Measurements from ENCODE around the gene PAEP. TPM values are rescaled to one million over a fixed set of nuclear protein-coding genes. Genes with fewer than 3 reads are reported as not detected.

The PAEP gene
- total RNA-seq, 1 donor from 2014 or later: not detected

DNA sequence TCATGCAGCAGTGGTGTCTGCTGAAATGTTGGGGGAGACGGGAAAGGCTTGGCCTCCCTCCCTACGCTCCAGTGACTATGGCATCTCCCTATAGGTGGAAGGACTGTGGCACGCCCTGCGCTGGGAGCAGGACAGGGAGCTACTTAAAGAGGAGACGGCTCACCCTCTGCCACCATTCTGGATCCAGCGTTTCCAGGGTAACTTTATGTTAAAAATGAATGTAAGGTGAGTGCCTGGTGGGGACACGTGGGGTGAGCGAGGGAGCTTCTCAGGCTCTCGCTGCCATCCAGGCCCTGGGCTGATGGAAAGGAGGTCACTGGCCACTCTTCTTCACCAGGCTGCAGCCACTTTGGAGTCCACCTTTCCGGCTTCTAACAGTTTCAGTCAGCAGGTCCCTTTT lies 15.7 kb downstream of the PAEP start:
- TF ChIP-seq, protein P1, sequence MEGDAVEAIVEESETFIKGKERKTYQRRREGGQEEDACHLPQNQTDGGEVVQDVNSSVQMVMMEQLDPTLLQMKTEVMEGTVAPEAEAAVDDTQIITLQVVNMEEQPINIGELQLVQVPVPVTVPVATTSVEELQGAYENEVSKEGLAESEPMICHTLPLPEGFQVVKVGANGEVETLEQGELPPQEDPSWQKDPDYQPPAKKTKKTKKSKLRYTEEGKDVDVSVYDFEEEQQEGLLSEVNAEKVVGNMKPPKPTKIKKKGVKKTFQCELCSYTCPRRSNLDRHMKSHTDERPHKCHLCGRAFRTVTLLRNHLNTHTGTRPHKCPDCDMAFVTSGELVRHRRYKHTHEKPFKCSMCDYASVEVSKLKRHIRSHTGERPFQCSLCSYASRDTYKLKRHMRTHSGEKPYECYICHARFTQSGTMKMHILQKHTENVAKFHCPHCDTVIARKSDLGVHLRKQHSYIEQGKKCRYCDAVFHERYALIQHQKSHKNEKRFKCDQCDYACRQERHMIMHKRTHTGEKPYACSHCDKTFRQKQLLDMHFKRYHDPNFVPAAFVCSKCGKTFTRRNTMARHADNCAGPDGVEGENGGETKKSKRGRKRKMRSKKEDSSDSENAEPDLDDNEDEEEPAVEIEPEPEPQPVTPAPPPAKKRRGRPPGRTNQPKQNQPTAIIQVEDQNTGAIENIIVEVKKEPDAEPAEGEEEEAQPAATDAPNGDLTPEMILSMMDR (conservative IDR thresholded peaks at IDR 0.05; ENCODE audit: low read depth, low read length): no peak
- H3K4me3 ChIP-seq (ENCODE audit: low read depth, low read length): no peak overlapping the region
- no peak for DNase-seq (ENCODE audit: low read depth)

DNA sequence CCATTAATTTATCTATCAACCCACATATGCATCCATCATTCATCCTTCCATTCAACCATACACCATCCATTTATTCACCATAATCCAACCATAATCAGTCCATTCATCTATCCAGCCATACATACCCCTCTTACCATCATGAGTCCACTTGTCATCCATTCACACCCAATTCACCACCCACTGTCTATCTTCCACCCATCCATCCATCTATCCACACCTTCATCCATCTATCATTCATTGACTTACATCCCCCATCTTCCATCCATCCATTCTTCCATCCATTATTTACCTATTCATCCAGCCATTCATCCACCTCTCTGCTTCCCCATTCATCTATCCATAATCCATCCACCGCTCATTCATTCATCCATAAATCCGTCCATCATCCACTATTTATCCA lies 17.8 kb downstream of the PAEP start:
- TF ChIP-seq, protein P1 (conservative IDR thresholded peaks at IDR 0.05; ENCODE audit: low read depth, low read length): no peak
- no peak for DNase-seq (ENCODE audit: low read depth)
- H3K4me3 ChIP-seq (ENCODE audit: low read depth, low read length): no peak overlapping the region

DNA sequence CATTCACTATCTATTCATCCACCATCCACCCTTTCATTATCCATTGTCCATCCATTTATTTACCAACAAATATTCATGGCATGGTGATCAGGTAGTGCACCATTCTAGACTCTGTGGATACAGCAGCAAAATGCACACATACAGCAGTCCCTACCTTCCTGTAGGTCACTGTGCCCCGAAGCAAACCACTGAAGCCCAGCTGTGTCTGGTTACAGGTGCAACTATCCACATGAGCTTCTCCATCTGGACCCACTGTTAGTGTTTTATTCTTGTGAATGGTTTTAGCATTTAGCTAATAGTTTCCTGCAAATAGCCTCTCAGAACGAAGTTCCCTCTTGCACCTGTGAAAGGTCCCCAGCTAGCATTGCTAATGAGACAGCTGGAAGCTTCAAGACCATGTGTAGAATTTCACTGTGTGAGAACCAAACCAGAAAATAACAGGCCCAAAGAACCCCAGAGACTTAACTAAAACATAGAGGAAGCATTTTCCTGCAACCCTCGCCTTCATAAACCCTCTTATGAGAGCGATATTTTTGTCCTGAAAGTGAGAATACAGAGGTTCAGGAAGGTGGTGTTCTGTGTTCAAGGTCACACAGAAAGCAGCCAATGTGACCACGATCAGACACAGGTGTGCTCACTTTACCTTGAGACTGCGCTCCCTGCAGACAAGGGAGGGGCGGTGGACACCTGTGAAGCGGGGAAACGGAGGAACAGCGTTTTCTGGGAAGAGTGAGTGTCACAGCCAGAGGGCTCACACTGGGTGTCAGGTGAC lies 18.5 kb downstream of the PAEP start:
- TF ChIP-seq, protein P1 (conservative IDR thresholded peaks at IDR 0.05; ENCODE audit: low read depth, low read length): no peak
- DNase-seq (ENCODE audit: low read depth): no peak
- no peak overlapping the region for H3K4me3 ChIP-seq (ENCODE audit: low read depth, low read length)

DNA sequence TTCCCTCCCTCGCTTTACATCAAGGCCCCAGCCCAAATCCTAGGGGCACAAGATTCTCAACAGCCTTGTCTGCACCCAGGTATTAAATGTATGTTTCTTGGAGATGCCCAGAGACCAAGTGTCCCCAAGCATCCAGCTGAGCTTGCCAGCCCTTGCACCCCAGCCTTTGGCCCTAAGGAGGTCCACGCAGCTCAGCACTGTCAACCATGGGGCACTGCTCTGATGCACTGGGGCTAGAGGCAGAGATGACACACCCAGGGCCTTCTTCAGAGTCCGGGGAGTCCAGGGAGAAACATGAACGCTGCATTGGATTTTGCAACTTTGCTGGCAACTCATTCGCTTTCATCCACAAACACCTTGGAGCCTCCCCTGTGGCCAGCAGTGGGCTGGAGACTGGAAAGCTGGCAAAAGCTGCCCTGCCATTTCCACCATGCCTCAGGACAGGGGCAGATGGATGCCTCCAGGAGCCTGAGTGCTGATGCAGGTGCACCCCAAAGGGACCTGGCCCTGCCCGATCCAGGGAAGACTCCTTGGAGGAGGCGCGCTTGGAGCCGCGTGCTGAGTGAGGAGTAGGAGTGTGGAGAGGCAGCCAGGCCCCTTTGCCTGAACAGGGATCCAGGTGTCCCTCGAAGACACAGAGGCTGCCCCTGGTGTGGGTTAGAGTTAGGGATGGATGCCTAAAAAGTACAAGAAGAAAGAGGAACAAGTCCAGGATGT lies 19.3 kb downstream of the PAEP start:
- no peak overlapping the region for H3K4me3 ChIP-seq (ENCODE audit: low read depth, low read length)
- no peak for DNase-seq (ENCODE audit: low read depth)
- TF ChIP-seq, protein P1 (conservative IDR thresholded peaks at IDR 0.05; ENCODE audit: low read depth, low read length): no peak

DNA sequence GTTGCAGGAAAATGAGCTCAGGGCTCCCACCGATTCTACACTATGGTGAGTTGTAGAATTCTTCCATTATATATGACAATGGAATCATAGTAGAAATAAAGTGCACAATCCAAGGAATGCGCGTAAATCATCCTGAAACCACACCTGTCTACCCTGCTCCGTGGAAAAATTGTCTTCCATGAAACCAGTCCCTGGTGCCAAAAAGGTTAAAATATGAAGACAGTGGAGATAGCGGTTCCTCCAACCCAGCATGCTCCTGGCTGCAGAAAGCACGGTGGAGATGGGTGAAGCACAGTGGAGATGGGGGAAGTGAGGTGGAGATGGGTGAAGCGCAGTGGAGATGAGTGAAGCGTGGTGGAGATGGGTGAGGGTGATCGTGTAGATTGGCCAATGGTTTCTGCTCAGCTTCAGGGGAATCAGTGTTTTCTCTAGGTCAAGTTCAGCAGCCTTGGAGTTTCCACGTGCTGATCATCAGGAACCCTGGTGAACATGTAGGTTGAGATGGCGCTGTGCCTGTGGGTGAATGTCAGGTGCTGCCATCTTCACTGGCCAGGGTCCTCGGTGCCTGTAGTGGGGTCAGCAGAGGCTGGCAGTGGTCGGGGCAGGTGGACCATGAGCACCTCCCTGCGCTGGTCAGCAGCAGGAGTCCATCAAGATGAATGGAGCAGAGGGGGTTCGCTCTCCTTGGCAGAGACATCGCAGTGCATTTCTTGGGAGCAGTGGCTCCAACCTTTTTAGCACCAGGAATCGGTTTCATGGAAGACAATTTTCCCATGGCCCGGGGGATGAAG lies 20.3 kb downstream of the PAEP start:
- no peak overlapping the region for H3K4me3 ChIP-seq (ENCODE audit: low read depth, low read length)
- TF ChIP-seq, protein P1 (conservative IDR thresholded peaks at IDR 0.05; ENCODE audit: low read depth, low read length): no peak
- DNase-seq (ENCODE audit: low read depth): no peak

DNA sequence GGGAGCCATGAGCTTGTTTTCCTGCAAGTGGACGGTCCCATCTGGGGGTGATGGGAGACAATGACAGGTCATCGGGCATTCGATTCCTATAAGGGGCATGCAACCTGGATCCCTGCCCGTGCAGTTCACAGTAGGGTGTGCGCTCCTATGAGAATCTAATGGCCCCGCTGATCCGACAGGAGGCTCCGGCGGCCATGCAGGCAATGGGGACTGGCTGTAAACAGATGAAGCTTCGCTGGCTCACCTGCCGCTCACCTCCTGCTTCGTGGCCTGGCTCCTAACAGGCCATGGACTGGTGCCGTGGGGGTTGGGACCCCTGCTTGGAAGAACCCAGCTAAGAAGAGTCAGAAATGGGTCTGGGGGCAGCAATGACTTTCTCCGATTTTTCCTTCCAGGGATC lies 21.0 kb downstream of the PAEP start:
- H3K4me3 ChIP-seq (ENCODE audit: low read depth, low read length): no peak overlapping the region
- TF ChIP-seq, protein P1 (conservative IDR thresholded peaks at IDR 0.05; ENCODE audit: low read depth, low read length): no peak
- no peak for DNase-seq (ENCODE audit: low read depth)

Measured in epithelial cell of proximal tubule (primary cell).